ENCODE measurements around the gene SFN. TPM values are rescaled to one million over a fixed set of nuclear protein-coding genes. Genes with fewer than 3 reads are reported as not detected.

SFN gene
- total RNA-seq, 1 experiment from 2014 or later: 245 TPM

DNA sequence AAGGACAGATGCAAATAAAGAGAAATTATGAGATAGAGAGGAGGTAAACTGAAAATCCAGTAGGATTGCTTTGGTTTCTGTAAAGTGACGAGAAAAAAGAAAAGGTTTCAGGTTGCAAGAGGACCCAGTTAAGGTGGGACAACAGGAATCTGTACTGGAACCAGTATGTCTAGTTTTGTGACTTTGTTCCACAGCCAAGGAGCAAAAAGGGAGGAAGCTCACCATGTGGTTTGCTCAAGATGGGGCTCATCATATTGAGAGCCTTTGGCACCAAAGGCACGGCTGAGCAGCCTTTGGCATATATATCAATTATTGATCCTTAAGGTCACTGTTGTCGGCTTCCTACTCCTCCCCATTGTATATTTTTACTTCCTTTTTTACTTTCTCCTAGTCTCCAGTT lies 38.2 kb upstream of the SFN start:
- Histone ChIP-seq H3K4me1 (ENCODE audit: control insufficient read depth in 1 of 2, insufficient read depth in 2 of 2, low read length in 2 of 2) (peaks cover 23 to 50% of the 10 kb centered on the region in 2 experiments), H3K4me3 (replicated peaks in 1 of 2; ENCODE audit: low read depth in 1 of 2, low read length in 2 of 2) (no peak overlapping the region), H3K79me2 (ENCODE audit: insufficient read depth, low read length) (peaks cover 28% of the 10 kb centered on the region), H3K9me2 (ENCODE audit: insufficient read depth) (no peaks in the 10 kb centered on the region), H3K36me3 (ENCODE audit: control insufficient read depth in 1 of 2, insufficient read depth in 2 of 2, low read length in 2 of 2) (no peaks in the 10 kb centered on the region), H3K9me3 (ENCODE audit: control insufficient read depth in 1 of 2, insufficient read depth in 1 of 2, low read depth in 1 of 2, low read length in 2 of 2) (no peaks in the 10 kb centered on the region), H3K4me2 (ENCODE audit: low read length) (peak overlapping the region; percentile 31), H4K20me1 (ENCODE audit: insufficient read depth) (no peaks in the 10 kb centered on the region), H3K27ac (ENCODE audit: low read depth, low read length) (no peak overlapping the region), H3K27me3 (ENCODE audit: insufficient read depth, low read length) (no peaks in the 10 kb centered on the region), H3K9ac (ENCODE audit: low read length) (0 out of 2 replicates have a peak overlapping the region, but pooled peaks have one; percentile 22), H2AFZ (ENCODE audit: low read depth, low read length, poor library complexity, severe bottlenecking) (peak overlapping the region; percentile 49)
- ChIA-PET POLR2A (no interaction called here), CTCF (interaction anchor here (2.1 kb wide), 1 partner anchor 15 kb away, joined by 6 read pairs; no protein-coding TSS in a partner anchor), RAD21 (ENCODE audit: low non-redundant PET in 1 of 2, low total read pairs in 2 of 2, uncharacterized antibody in 2 of 2, unreplicated experiment in 2 of 2) (no interaction called here)
- TF ChIP-seq, protein P1, sequence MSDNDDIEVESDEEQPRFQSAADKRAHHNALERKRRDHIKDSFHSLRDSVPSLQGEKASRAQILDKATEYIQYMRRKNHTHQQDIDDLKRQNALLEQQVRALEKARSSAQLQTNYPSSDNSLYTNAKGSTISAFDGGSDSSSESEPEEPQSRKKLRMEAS (IDR thresholded peaks at IDR 0.05): peak; percentile 53
- TF ChIP-seq SP1 (IDR thresholded peaks at IDR 0.05; ENCODE audit: low read depth) (peak; percentile 26; the same call in 1 of the 2 replicates), EZH2 (IDR thresholded peaks at IDR 0.05) (no peak)
- intact Hi-C loops (cut with micrococcal nuclease): no loop called here
- no peak for ATAC-seq
- no peak for DNase-seq (ENCODE audit: low read depth, low spot score)
- no TSS peak for BruUV-seq (replicated peaks)

DNA sequence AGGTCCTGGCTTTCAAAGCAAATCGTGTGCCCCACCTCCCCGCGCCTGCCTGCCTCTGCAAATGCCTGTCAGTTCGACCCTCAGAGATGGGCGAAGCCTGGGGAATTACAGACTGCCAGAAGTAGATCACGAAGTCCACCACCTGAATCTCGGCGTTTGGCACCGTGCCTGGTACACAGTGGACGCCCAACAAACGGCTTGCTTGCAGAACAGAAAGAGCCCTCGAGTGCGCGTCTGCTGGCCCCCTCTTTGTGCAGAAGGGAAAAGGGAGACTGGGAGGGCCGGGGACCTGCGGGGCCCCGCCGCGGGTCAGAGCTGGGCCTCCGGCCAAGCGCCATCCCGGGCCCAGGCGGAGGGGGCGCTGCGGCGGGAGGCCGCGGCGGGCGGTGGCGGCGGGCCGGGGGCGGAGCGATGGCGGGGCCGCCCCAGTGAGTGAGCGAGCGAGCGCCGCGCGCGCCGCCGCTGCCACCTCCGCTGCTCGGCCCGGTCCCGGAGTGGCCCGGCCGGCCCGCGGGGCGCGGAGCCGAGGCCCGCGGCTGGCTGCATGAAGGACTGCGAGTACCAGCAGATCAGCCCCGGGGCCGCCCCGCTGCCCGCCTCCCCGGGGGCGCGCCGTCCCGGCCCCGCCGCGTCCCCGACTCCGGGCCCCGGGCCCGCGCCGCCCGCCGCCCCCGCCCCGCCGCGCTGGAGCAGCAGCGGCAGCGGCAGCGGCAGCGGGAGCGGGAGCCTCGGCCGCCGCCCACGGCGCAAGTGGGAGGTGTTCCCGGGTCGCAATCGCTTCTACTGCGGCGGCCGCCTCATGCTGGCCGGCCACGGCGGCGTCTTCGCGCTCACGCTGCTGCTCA lies 36.5 kb upstream of the SFN start, which contains the start of gene ZDHHC18:
Gene ZDHHC18, plus strand, starts transcription at position 428 of the 845 bp plus-strand sequence. Its CDS starts 117 bp downstream, at position 545.
- RAD21 ChIA-PET (ENCODE audit: low non-redundant PET in 1 of 2, low total read pairs in 2 of 2, uncharacterized antibody in 2 of 2, unreplicated experiment in 2 of 2): no interaction called here
- intact Hi-C loops (cut with micrococcal nuclease): no loop called here
- peaks cover 44% of the 10 kb centered on the region for H3K79me2 ChIP-seq (ENCODE audit: insufficient read depth, low read length)
- H3K27me3 ChIP-seq (ENCODE audit: insufficient read depth, low read length): no peaks in the 10 kb centered on the region
- no peaks in the 10 kb centered on the region for H3K9me2 ChIP-seq (ENCODE audit: insufficient read depth)
- H4K20me1 ChIP-seq (ENCODE audit: insufficient read depth): no peaks in the 10 kb centered on the region
- peak within 1 kb of the TSS; percentile 92 for H3K4me2 ChIP-seq (ENCODE audit: low read length)
- H3K36me3 ChIP-seq (ENCODE audit: control insufficient read depth in 1 of 2, insufficient read depth in 2 of 2, low read length in 2 of 2): peaks cover 0 to 7% of the 10 kb centered on the region in 2 experiments; a peak in 1 of 4 replicates
- peak within 1 kb of the TSS; percentile 67 to 70 for H3K4me3 ChIP-seq (replicated peaks in 1 of 2; ENCODE audit: low read depth in 1 of 2, low read length in 2 of 2)
- DNase-seq (ENCODE audit: low read depth, low spot score): no peak
- peak; percentile 89 for ATAC-seq
- peak within 1 kb of the TSS; percentile 99 for H2AFZ ChIP-seq (ENCODE audit: low read depth, low read length, poor library complexity, severe bottlenecking)
- BruUV-seq (replicated peaks): no TSS peak
- H3K9ac ChIP-seq (ENCODE audit: low read length): peak within 1 kb of the TSS; percentile 69
- CTCF ChIA-PET: interaction anchor here (0.7 to 2.1 kb wide), 2 partner anchors 17 to 45 kb away, joined by 3 to 6 read pairs; no protein-coding TSS in a partner anchor
- H3K27ac ChIP-seq (ENCODE audit: low read depth, low read length): peak within 1 kb of the TSS; percentile 71
- H3K4me1 ChIP-seq (ENCODE audit: control insufficient read depth in 1 of 2, insufficient read depth in 2 of 2, low read length in 2 of 2): peaks cover 23 to 43% of the 10 kb centered on the region in 2 experiments
- no peaks in the 10 kb centered on the region for H3K9me3 ChIP-seq (ENCODE audit: control insufficient read depth in 1 of 2, insufficient read depth in 1 of 2, low read depth in 1 of 2, low read length in 2 of 2)
- POLR2A ChIA-PET: no interaction called here
- TF ChIP-seq TCF7L2 (IDR thresholded peaks at IDR 0.05; ENCODE audit: borderline replicate concordance, extremely low read depth, insufficient read depth, insufficient read length) (no peak), POLR2AphosphoS5 (IDR thresholded peaks at IDR 0.05; ENCODE audit: low read depth, low read length) (peak; percentile 76), POLR2A (IDR thresholded peaks at IDR 0.05; ENCODE audit: borderline replicate concordance, extremely low read depth, insufficient read depth, insufficient read length) (peak; percentile 82), YY1 (IDR thresholded peaks at IDR 0.05; ENCODE audit: extremely low read depth, insufficient replicate concordance, low read depth, low read length) (peak; percentile 74), CBX3 (IDR thresholded peaks at IDR 0.05; ENCODE audit: low read depth) (0 out of 2 replicates have a peak, but pooled peaks have one; percentile 35)
- TF ChIP-seq, protein P2, sequence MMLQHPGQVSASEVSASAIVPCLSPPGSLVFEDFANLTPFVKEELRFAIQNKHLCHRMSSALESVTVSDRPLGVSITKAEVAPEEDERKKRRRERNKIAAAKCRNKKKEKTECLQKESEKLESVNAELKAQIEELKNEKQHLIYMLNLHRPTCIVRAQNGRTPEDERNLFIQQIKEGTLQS (IDR thresholded peaks at IDR 0.05): no peak
- TF ChIP-seq, protein P3, sequence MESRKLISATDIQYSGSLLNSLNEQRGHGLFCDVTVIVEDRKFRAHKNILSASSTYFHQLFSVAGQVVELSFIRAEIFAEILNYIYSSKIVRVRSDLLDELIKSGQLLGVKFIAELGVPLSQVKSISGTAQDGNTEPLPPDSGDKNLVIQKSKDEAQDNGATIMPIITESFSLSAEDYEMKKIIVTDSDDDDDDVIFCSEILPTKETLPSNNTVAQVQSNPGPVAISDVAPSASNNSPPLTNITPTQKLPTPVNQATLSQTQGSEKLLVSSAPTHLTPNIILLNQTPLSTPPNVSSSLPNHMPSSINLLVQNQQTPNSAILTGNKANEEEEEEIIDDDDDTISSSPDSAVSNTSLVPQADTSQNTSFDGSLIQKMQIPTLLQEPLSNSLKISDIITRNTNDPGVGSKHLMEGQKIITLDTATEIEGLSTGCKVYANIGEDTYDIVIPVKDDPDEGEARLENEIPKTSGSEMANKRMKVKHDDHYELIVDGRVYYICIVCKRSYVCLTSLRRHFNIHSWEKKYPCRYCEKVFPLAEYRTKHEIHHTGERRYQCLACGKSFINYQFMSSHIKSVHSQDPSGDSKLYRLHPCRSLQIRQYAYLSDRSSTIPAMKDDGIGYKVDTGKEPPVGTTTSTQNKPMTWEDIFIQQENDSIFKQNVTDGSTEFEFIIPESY (IDR thresholded peaks at IDR 0.05; ENCODE audit: extremely low read depth, insufficient replicate concordance, low read length): no peak
- TF ChIP-seq, protein P1 (IDR thresholded peaks at IDR 0.05): 0 out of 2 replicates have a peak, but pooled peaks have one; percentile 24
- TF ChIP-seq, protein P4, sequence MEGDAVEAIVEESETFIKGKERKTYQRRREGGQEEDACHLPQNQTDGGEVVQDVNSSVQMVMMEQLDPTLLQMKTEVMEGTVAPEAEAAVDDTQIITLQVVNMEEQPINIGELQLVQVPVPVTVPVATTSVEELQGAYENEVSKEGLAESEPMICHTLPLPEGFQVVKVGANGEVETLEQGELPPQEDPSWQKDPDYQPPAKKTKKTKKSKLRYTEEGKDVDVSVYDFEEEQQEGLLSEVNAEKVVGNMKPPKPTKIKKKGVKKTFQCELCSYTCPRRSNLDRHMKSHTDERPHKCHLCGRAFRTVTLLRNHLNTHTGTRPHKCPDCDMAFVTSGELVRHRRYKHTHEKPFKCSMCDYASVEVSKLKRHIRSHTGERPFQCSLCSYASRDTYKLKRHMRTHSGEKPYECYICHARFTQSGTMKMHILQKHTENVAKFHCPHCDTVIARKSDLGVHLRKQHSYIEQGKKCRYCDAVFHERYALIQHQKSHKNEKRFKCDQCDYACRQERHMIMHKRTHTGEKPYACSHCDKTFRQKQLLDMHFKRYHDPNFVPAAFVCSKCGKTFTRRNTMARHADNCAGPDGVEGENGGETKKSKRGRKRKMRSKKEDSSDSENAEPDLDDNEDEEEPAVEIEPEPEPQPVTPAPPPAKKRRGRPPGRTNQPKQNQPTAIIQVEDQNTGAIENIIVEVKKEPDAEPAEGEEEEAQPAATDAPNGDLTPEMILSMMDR (IDR thresholded peaks at IDR 0.05 in 2 of 3, conservative IDR thresholded peaks at IDR 0.05 in 1 of 3; ENCODE audit: borderline replicate concordance in 1 of 3, insufficient read depth in 1 of 3, low read depth in 2 of 3, low read length in 2 of 3): peak in 2 of 3 experiments; percentile 31 to 47; a peak in 3 of 6 replicates
